Cerebellar nuclear complex (tissue), 1 donor: ENCODE results near the gene ACP1.

ENCODE experiments used
- DNase-seq, 2 experiments: peaks; one replicate each; lab custom pipeline; 2025; lab: John Stamatoyannopoulos, UW

ACP1 gene

DNA sequence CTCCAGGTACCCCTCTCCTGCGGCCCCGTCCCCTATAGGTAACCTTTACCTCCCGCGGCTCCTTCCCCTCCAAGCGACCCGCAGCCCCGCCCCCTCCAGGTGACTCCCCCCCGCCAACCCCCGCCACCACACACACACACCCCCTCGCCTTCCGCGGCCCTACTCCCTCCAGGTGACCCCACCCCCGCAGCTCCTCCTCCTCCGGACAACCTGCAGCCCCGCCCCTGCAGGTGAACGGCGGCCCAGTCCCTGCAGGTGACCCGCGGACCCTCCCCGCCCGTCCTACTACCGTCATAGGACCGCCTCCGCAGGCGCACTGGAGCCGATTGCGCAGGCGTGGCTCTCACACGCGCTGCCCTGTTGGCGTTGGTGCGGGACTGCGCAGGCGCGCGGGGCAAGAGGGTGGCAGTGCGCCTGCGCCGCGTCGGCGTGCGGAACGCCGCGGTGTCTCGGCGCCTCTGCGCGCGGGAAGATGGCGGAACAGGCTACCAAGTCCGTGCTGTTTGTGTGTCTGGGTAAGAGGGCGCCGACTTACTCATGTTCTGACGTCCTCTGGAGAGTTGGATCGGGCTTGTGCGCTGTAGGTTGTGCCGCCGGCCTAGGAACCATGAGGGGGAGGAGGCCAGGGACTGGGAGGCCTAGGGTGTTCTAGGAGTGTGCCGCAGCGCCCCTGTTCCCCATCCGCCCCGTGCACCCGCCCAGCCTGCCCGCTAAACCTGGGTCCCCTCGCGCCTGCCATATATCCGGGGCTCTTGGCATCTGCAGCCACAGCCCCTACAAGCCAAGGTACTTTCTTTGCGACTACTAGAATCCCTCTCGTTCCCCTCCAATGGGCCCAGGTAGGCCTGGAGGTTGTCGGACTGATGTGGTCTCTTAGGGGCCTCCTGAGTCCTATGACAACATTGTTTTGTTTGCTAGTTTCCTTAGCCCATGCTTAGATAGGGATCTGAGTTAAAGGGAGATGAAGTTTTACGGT is at the start of gene ACP1:
Gene ACP1, plus strand, starts transcription at position 455 of the 976 bp plus-strand sequence. Its CDS starts 18 bp downstream, at position 473.
- peak in 1 of 2 experiments; percentile 65 for DNase-seq

DNA sequence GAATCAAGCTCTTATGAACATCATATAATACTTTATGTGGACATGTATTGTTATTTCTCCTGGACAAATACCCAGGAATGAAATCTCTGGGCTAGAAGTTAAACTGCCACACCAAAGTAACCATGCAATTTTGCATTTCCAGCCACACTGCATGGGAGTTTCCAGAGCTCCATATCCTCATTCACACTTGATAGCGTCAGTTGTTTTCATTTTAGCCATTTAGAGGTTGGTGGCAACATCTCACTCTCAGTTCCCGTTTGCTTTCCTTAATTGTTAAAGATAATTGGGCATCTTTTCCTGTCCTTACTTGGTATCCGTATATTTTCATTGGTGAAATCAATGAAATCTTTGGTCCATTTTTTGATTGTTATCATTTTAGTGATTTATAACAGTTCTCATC is 48.7 kb upstream of the ACP1 start:
- no peak for DNase-seq

DNA sequence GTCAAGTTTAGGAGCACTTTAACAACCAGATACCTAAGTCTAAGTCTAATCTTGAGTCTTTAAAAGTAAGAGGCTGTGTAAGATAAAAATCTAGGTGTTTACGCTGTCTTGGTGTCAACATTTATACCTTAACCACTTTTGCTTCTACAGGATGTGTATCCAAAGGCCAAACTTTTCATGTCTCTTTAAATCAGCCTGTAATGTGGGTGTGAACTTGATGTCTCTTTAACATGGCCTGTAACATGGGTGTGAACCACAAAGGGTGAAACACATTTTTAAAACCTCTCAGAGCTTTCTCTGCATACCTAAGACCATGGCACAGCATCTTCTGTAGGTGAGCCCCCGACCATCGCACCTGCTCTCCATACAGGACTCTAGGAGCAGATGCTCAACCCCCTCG is 41.3 kb upstream of the ACP1 start:
- DNase-seq = no peak

DNA sequence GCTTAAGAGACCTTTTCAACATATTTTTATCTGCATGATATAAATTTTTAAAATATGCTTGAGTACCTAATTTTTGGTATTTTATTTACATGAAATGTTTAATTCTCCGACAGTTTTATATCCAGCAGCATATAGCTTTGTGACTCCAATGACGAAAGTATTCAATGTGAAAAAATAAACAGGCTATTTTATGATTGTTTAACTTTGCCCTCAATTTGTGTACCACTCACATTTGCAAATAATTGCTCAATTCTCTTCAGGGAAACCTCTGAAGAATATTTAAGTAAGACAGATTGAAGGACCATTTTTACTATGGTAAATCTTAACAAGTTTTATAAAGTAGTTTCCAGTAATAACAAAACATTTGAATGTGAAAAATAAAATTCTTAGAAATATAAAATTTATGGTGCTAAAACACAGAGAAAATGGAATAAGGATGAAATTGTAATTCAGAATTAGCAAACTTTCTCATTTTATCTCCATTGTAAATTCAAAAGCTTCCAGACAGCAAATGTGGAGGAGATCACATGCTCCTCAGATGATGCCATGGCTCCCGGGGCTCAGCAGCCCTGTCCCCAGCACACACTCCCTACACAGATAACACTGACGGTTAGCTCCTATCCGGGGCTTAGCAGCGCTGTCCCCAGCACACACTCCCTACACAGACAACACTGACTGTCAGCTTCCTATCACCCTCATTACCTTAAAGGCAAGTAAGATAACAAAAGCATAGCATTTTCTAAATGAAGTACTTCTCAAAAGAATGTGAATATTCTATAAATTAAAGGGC is 40.6 kb upstream of the ACP1 start:
- no peak for DNase-seq

DNA sequence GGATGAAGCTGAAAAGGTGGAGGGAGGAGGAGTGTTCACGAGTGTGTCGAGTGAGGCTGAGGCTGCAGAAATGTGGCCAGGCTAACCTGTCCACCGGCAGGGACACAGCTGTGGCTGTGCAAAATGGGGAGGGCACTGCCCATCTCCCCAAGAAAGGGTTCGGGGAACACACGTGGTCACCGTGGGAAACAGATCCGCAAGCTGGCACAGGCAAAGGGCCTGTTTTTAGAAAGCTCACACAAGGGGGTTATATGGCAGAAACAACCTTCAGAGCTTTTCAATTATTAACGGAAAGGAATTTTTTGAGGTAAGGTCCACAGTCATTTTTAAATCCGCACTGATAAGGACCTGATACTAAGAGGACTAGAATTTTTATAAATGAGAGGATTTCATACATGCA is 36.6 kb upstream of the ACP1 start:
- DNase-seq = no peak

DNA sequence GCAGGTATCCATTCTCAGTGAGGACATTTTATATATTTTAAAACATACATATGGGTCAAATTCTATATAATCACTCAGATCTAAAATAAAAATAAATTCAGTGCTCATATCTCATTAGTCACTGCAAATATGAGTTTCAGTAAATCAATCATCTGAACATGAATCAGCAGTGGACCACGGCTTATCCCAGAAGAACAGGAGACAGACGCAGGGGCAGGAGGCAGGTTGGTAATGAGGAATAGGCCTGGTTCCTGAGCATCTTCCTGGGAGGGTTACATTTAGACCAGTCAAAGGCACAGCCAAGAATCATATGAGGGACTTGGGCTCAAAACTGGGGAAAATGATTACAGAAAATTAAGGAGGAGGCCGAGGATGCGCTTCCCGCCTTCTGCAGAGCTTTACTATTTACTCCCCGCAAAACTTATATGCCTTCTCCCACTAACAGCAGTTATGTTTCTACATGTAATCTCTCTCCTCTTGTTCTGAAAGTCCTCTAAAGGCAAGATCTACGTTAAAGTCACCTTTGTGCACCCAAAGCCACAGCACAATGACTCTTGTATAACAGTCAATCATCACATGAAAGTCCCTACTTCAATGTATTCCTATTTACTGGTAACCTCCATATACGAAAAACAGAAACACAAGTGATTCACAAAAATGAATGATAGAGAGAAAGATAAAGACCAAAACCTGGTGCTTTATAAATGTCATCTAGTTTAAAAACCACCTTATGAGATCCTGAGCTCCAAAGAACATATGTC is 36.0 kb upstream of the ACP1 start:
- DNase-seq = no peak

DNA sequence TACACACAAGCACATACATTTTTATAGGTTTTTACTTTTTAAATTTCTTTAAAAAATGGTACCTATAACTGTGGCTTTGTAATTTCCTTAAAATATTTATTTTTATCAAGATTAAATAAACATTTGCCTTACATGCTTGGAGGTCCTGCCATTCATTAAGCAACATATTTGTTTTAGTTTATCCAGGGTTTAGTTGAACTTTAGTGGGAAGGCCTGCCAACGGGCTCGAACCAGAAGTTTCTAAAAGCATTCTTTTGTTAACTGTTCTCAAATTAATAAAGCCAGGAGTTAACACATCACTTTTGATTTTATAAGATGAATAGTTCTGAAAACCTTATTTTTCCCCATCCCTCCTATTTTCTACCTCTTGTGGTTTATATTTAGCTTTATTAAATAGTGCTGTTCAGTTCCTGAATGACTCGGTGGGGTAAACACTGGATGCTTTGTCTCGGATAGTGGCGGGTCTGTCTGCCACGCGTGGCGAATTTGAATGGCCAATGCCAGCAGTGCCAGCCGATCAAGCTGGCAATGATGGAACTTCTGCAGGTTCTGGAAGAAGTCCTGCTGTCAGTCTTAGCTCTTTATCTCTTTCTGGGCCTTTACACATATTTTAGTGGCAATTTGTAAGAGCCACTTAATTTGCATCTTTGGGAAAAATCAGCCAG is 33.1 kb upstream of the ACP1 start:
- DNase-seq = no peak

DNA sequence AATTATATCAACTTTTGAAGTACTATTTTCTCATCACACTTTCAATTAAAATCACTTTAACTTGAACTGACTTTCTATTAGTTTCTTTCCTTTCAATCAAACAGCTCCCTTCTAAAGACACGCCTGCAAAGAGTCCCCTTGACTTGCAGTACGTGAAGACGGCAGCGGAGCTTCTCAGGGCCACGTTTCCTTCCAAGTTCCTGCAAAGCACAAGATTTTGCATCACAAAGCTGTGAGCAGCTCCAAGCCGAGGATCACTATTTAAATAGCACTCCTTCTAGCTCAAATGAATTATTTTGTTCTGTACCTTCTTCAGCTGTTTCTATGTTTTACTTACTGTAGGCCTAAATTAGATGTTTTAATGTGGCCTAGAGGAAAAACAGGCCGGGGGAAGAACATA is 31.7 kb upstream of the ACP1 start:
- DNase-seq = no peak

DNA sequence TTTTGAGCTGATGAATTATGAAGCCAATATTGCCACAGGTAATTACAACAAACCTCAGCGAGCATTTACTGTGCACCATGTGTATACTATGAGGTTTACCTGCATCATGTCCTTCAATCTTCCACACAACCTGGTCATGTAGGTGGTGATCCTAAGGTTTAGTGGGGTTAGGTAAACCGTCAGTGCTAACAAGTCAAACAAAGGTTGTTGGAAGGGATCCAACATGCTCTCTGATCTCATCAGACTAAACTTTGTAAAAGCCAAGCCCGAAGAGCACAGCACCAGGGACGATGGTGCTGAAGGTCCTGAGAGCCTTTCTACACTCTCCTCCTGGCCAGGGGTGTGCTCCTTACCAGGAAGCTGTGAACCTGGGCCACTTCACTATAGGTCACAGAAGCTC is 30.3 kb upstream of the ACP1 start:
- DNase-seq = no peak

DNA sequence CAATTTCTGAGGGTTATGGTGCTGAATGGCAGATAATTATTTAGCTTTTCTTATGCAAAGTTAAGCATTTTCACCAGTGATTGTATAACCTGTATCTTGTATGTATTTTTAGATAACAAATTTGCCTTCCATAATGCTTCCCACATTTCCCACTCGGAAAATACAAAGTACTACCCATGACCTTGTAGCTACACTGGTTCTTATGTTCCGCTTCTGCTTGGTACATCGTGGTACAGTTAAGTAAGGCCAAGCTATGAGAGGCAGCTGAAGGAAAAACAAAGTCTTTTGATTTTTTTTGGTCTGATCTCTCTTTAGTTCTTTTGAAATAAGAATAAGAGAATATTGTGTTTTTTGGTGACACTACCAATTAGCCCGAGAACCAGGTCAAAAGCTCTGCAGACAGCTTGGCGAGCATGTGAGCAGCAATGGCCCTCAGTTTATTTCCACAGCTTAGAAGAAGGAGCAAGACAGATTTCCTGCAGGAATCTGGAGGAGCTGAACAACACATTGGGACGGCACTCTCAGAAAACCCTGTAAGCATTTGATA is 27.7 kb upstream of the ACP1 start:
- DNase-seq = no peak

DNA sequence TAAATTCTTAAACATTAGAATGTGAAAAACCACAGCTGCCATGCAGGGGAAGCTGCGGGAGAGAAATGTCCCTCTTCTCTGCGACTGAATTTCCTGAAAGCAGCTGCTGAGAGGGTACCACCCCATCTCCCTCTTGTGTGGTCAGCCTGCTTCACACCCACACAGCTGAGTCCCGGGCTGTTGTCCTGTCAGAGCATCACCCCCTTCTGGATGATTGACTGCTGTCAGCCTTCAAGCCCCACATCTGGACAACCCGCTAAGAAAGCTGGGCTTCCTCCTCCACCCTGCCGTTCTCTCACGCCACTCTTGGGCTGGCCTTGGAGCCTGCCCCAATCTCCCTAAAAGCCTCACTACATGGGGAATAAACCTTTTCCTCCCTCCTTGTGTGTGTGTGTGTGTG is 26.9 kb upstream of the ACP1 start:
- DNase-seq = no peak

DNA sequence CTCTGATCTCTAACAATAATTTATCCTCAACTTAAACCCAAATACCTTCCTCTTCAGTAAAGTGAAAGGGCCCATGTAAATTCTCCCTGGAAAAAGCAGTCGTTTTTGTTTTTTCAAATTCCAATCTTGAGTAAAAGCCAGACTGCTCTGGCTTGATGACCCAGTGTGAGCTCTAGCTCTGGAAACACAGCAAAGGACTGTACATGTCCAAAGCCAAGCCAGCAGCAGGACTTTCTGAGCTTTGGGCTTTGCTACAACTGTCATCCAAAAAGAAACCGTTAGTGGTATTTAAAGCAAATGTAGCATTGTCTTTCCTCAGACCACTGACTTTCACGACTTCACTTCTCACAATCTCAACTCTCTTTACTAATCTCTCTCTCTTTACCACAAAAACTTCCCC is 26.3 kb upstream of the ACP1 start:
- no peak for DNase-seq

DNA sequence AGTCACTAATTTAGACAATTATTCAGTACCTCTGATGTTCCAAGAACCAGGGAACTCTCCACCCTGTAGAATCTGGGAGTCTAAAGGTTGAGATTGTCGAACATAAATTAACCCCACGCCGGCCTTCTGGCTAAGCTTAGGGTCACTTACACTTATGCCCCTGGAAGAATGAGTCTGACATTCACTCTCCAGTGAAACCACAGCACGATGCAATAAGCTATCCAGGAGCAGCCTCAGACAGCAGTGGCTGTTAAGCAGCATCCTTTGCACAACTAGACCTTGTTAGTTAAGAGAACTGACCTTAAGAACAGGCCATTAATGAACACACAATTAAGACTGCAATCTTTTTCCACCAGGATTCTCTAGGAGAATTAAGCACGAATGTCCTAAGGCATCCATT is 25.9 kb upstream of the ACP1 start:
- DNase-seq = no peak

DNA sequence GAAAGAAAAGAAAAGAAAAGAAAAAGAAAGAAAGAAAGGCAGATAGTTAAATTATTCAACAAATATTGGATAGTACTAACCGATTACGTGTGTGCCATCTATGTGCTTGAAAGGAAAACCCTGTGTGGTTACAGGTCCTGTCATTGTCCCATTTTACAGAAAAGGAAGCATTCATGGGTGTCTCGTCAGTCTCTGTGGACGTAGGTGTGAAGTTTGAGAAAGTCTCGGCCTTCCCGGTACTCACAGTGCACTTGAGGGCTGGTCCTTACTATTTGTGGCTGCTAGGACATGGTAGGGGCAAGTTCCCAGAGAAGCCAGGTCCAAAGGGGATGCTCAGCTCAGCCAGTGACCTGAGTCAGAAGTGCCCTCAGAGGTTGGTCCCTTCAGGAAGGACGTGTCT is 20.2 kb upstream of the ACP1 start:
- DNase-seq = no peak

DNA sequence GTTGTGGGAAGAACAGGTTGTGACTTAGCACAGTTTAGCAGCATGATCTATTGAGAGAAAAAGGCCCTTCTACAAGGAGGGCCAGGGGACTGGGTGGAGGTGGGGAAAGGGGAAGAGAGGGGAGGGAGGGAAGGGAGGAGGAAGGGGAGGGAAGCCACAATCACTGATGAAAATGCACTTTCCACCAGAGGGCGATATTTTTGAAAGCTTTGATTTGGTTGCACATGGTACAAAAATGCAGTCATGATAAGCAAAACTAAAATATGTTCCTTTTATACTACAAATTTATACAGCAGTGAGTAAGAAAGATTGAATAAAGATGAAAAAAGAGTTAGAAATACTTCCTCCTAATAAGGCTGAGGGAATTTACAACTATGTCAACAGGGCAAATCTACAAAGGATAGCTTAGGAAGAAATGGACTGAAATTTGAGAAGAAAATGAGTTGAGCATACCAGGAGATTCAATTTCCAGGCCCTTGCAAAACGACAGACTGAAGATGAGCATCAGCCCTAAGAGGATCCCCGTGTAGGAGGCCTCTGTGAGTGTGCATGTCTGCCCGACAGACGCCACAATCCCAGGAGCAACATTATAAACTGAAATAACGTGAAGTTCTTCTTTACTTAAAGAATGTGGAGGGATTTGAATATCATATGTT is 18.1 kb upstream of the ACP1 start:
- DNase-seq = no peak

DNA sequence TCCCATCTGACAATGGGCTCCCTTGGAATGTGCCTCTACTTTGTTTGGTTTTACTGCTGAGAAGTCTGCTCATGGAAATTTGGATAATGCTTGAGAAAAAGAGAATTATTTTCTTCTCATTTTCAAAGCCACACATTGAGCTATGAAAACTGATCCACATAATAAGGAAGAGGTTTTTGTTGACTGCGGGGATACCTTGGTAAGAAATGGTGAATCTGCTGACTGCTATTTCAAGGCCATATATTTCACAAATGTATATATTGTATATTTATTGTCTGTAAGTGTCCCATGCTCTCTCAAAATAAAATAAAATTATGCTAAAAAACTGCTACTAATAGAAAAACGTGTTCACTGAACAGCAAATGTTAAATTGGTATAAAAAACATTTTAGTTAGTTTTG is 16.0 kb upstream of the ACP1 start:
- DNase-seq = no peak

DNA sequence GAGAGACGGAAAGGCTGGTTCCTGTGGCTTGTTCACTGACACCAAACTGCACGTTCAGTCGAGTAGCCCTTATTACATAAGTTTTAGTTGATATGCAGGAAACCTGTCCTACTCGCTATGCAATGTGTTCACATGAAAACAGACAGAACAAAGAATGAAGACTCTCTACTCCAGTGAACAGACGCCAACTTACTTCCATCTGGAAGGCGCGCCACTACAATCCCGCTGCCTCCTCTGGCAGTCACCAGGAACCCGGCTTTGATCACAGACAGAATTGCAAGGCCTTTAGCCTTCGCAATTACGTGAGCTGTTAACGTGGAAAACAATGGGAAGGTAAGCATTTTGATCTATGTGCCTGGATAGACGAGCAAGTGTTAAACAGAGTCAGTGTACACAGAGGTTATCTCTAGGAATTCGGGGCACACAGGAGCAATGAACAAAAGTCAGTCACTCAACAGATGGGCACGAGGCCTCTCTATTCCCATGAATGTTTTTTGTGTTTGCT is 15.2 kb upstream of the ACP1 start:
- DNase-seq = no peak

DNA sequence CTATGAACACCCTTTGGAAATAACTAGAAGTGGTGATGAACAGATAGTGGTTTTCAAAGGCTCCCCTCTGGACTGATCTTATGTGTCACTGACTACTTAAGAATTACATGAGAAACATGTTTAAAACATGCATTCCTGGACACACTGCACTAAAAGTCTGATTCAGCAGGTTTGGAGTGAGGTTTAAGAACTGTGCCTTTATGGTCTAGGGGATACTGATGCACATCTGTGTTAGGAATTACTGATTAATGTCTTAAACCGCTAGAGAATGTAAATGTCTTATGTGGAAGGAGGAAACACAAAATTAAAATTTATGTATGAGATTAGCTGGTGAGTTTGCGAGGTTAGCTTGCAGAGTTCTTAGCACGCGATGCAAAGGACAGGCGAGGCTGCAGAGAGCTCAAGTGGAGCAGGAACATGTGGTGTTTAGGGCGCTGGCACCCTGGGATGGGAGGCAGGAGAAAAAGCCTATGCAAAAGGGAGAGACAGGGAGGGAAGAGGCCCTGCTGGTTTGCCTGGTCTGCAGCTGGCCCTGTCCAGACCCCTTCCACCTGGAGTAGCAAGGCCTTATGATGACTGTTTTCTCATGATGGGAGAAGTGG is 12.6 kb upstream of the ACP1 start:
- no peak for DNase-seq

DNA sequence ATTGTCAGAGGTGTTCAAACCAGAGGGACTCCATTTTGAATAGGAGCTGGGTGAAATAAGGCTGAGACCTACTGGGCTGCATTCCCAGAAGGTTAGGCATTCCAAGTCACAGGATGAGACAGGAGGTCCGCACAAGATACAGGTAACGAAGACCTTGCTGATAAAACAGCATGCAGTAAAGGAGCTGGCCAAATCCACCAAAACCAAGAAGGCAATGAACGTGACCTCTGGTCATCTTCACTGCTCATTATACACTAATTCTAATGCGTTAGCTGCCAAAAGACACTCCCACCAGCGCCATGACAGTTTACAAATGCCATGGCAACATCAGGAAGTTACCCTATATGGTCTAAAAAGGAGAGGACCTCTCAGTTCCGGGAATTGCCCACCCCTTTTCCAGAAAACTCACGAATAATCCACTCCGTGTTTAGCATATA is 11.5 kb upstream of the ACP1 start:
- DNase-seq = no peak

DNA sequence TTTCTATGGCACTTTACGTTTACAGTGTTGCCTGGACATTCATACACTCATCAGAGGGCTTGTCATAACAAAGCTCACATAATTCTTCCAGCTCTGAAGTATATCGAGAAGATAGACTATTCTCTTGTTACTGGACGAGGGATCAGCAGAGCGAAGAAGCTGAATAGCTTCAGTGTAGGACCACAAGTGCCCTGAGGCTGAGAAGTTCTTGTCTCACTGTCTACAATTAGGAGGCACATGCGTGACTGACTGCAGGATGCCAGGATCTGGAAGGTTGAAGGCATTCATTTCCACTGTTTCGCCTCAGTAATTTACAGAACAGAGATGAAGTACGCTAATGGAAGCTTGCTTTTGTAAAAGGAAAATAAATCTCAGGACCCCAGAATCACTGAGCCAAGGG is 10.5 kb upstream of the ACP1 start:
- DNase-seq = no peak
